HepG2 (cell line): ENCODE measurements around the gene TNPO3.

ENCODE experiments used
- KAT2B ChIP-seq: fragments of 150-350 bp; IDR thresholded peaks from 2 replicates; pipeline ENCODE4 v1.6.1; 2014; ENCODE audit warnings: low read depth, low read length, borderline replicate concordance
- KDM5A ChIP-seq: fragments of 200-600 bp; sonication (generic); IDR thresholded peaks from 2 replicates; pipeline ENCODE4 v1.7.0; 2018; ENCODE audit warnings: antibody characterized with exemption, mild to moderate bottlenecking, low read length, borderline replicate concordance
- NFYB ChIP-seq: sonication (generic); formaldehyde crosslinking; IDR thresholded peaks from 2 replicates; pipeline ENCODE4 v1.4.0; 2020; ENCODE audit warnings: missing genetic modification reagents
- POLR2A ChIP-seq, 2 experiments: IDR thresholded peaks; 2 replicates each; pipeline ENCODE4 v1.6.1; 2011; ENCODE audit warnings: low read depth in 2 of 2, low read length in 2 of 2, mild to moderate bottlenecking in 1 of 2, moderate library complexity in 1 of 2; ENCODE audit not compliant: insufficient read depth in 1 of 2
- POLR2AphosphoS5 ChIP-seq: IDR thresholded peaks from 2 replicates; pipeline ENCODE4 v1.6.1; 2012; ENCODE audit warnings: low read depth, low read length
- RFX5 ChIP-seq: IDR thresholded peaks from 2 replicates; pipeline ENCODE4 v1.6.1; 2011; ENCODE audit warnings: low read depth, low read length, improper control_type of control experiment
- SRF ChIP-seq: IDR thresholded peaks from 2 replicates; pipeline ENCODE4 v1.6.1; 2011; ENCODE audit warnings: mild to moderate bottlenecking, low read depth, low read length, moderate library complexity
- U2AF1 ChIP-seq: fragments of 200-400 bp; formaldehyde crosslinking; optimal IDR thresholded peaks from 2 replicates; pipeline ENCODE3; 2017; ENCODE audit warnings: mild to moderate bottlenecking, low read depth, low read length
- ZNF282 ChIP-seq: fragments of 450-650 bp; IDR thresholded peaks from 2 replicates; pipeline ENCODE4 v1.6.1; 2018; ENCODE audit not compliant: partially characterized antibody
- TF ChIP-seq, protein P1 (sequence below): sonication (generic); formaldehyde crosslinking; IDR thresholded peaks from 2 replicates; pipeline ENCODE4 v1.5.0; 2020; ENCODE audit warnings: missing genetic modification reagents
- TF ChIP-seq, protein P2 (sequence below): sonication (generic); formaldehyde crosslinking; IDR thresholded peaks from 2 replicates; pipeline ENCODE4 v1.4.0; 2020; ENCODE audit warnings: missing genetic modification reagents
- TF ChIP-seq, protein P3 (sequence below): sonication (generic); formaldehyde crosslinking; IDR thresholded peaks from 2 replicates; pipeline ENCODE4 v1.9.0; 2021; ENCODE audit warnings: missing genetic modification reagents, borderline replicate concordance
- TF ChIP-seq, protein P4 (sequence below), 2 experiments: IDR thresholded peaks; 2 replicates each; pipeline ENCODE4 v1.6.1; 2011 to 2012; ENCODE audit warnings: low read length in 2 of 2, borderline replicate concordance in 1 of 2, low read depth in 1 of 2, mild to moderate bottlenecking in 1 of 2, moderate library complexity in 1 of 2
- TF ChIP-seq, protein P5 (sequence below): IDR thresholded peaks from 2 replicates; pipeline ENCODE4 v1.6.1; 2016; ENCODE audit warnings: missing compliant biosample characterization, missing genetic modification reagents, borderline replicate concordance

DNA sequence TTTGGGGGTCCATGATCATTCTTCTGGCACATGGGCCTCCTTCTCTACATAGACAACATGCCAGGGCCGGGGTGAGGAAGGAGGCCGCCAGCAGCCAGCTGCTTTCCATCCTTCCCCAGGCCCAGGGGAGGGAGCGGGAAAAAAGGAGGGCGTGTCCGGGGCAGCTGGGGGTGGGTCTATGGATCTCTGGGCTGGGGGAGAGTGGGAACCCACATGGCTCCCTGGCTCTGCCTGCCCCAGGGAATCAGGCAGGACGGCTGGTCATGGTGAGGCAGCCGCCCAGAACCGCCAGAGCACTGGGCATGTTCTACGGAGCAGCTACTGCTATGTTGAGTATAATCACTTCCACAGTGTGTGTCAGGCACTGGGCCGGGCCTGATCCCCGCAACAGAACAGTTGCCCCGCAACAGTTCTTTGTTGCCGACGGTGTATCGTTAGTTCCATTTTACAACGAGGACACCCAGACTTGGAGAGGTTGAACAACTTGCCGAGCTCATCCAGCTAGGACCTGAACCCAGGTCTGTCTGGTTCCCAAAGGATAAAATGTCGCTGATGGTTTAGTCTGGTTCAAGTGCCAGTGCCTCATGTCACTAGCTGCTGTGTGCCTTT, 123.6 kb downstream of the TNPO3 start:
- TF ChIP-seq, protein P1, sequence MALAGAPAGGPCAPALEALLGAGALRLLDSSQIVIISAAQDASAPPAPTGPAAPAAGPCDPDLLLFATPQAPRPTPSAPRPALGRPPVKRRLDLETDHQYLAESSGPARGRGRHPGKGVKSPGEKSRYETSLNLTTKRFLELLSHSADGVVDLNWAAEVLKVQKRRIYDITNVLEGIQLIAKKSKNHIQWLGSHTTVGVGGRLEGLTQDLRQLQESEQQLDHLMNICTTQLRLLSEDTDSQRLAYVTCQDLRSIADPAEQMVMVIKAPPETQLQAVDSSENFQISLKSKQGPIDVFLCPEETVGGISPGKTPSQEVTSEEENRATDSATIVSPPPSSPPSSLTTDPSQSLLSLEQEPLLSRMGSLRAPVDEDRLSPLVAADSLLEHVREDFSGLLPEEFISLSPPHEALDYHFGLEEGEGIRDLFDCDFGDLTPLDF (CRISPR knock-in tag): no peak
- TF ChIP-seq, protein P2, sequence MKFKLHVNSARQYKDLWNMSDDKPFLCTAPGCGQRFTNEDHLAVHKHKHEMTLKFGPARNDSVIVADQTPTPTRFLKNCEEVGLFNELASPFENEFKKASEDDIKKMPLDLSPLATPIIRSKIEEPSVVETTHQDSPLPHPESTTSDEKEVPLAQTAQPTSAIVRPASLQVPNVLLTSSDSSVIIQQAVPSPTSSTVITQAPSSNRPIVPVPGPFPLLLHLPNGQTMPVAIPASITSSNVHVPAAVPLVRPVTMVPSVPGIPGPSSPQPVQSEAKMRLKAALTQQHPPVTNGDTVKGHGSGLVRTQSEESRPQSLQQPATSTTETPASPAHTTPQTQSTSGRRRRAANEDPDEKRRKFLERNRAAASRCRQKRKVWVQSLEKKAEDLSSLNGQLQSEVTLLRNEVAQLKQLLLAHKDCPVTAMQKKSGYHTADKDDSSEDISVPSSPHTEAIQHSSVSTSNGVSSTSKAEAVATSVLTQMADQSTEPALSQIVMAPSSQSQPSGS (CRISPR knock-in tag): no peak
- TF ChIP-seq RFX5: no peak
- TF ChIP-seq NFYB (CRISPR knock-in tag): no peak
- no peak for TF ChIP-seq POLR2AphosphoS5
- TF ChIP-seq, protein P3, sequence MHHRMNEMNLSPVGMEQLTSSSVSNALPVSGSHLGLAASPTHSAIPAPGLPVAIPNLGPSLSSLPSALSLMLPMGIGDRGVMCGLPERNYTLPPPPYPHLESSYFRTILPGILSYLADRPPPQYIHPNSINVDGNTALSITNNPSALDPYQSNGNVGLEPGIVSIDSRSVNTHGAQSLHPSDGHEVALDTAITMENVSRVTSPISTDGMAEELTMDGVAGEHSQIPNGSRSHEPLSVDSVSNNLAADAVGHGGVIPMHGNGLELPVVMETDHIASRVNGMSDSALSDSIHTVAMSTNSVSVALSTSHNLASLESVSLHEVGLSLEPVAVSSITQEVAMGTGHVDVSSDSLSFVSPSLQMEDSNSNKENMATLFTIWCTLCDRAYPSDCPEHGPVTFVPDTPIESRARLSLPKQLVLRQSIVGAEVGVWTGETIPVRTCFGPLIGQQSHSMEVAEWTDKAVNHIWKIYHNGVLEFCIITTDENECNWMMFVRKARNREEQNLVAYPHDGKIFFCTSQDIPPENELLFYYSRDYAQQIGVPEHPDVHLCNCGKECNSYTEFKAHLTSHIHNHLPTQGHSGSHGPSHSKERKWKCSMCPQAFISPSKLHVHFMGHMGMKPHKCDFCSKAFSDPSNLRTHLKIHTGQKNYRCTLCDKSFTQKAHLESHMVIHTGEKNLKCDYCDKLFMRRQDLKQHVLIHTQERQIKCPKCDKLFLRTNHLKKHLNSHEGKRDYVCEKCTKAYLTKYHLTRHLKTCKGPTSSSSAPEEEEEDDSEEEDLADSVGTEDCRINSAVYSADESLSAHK: no peak
- no peak for TF ChIP-seq SRF
- TF ChIP-seq ZNF282: no peak
- TF ChIP-seq, protein P4, sequence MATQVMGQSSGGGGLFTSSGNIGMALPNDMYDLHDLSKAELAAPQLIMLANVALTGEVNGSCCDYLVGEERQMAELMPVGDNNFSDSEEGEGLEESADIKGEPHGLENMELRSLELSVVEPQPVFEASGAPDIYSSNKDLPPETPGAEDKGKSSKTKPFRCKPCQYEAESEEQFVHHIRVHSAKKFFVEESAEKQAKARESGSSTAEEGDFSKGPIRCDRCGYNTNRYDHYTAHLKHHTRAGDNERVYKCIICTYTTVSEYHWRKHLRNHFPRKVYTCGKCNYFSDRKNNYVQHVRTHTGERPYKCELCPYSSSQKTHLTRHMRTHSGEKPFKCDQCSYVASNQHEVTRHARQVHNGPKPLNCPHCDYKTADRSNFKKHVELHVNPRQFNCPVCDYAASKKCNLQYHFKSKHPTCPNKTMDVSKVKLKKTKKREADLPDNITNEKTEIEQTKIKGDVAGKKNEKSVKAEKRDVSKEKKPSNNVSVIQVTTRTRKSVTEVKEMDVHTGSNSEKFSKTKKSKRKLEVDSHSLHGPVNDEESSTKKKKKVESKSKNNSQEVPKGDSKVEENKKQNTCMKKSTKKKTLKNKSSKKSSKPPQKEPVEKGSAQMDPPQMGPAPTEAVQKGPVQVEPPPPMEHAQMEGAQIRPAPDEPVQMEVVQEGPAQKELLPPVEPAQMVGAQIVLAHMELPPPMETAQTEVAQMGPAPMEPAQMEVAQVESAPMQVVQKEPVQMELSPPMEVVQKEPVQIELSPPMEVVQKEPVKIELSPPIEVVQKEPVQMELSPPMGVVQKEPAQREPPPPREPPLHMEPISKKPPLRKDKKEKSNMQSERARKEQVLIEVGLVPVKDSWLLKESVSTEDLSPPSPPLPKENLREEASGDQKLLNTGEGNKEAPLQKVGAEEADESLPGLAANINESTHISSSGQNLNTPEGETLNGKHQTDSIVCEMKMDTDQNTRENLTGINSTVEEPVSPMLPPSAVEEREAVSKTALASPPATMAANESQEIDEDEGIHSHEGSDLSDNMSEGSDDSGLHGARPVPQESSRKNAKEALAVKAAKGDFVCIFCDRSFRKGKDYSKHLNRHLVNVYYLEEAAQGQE (IDR thresholded peaks at IDR 0.05; ENCODE audit: borderline replicate concordance in 1 of 2, low read depth in 1 of 2, low read length in 2 of 2): no peak
- no peak for TF ChIP-seq KDM5A
- TF ChIP-seq, protein P5, sequence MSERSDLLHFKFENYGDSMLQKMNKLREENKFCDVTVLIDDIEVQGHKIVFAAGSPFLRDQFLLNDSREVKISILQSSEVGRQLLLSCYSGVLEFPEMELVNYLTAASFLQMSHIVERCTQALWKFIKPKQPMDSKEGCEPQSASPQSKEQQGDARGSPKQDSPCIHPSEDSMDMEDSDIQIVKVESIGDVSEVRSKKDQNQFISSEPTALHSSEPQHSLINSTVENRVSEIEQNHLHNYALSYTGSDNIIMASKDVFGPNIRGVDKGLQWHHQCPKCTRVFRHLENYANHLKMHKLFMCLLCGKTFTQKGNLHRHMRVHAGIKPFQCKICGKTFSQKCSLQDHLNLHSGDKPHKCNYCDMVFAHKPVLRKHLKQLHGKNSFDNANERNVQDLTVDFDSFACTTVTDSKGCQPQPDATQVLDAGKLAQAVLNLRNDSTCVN (CRISPR knock-in tag): no peak
- TF ChIP-seq POLR2A (IDR thresholded peaks at IDR 0.05; ENCODE audit: insufficient read depth in 1 of 2, low read depth in 2 of 2, low read length in 2 of 2): no peak
- TF ChIP-seq KAT2B: no peak
- TF ChIP-seq U2AF1: no peak
